PFSK-1 (cell line): ENCODE results near the gene PRPSAP2.

Source experiments
- POLR2AphosphoS5 ChIP-seq: IDR thresholded peaks from 2 replicates; pipeline ENCODE4 v1.6.1; 2012; ENCODE audit warnings: low read depth, mild to moderate bottlenecking, control low read depth, low read length, moderate library complexity
- SIN3A ChIP-seq: IDR thresholded peaks from 2 replicates; pipeline ENCODE4 v1.6.1; 2012; ENCODE audit warnings: mild to moderate bottlenecking, low read length, moderate library complexity, borderline replicate concordance; ENCODE audit not compliant: insufficient read depth
- TAF1 ChIP-seq: IDR thresholded peaks from 2 replicates; pipeline ENCODE4 v1.6.1; 2012; ENCODE audit warnings: low read length, control low read depth, borderline replicate concordance; ENCODE audit not compliant: insufficient read depth
- TF ChIP-seq, protein P1 (sequence below), 2 experiments: IDR thresholded peaks; 2 replicates each; pipeline versions ENCODE4 v1.6.1 to v1.8.0; 2011 to 2012; ENCODE audit warnings: low read depth in 2 of 2, low read length in 2 of 2, control low read depth in 1 of 2, inconsistent platforms in 1 of 2, mild to moderate bottlenecking in 1 of 2, moderate library complexity in 1 of 2; ENCODE audit not compliant: insufficient read depth in 1 of 2

DNA sequence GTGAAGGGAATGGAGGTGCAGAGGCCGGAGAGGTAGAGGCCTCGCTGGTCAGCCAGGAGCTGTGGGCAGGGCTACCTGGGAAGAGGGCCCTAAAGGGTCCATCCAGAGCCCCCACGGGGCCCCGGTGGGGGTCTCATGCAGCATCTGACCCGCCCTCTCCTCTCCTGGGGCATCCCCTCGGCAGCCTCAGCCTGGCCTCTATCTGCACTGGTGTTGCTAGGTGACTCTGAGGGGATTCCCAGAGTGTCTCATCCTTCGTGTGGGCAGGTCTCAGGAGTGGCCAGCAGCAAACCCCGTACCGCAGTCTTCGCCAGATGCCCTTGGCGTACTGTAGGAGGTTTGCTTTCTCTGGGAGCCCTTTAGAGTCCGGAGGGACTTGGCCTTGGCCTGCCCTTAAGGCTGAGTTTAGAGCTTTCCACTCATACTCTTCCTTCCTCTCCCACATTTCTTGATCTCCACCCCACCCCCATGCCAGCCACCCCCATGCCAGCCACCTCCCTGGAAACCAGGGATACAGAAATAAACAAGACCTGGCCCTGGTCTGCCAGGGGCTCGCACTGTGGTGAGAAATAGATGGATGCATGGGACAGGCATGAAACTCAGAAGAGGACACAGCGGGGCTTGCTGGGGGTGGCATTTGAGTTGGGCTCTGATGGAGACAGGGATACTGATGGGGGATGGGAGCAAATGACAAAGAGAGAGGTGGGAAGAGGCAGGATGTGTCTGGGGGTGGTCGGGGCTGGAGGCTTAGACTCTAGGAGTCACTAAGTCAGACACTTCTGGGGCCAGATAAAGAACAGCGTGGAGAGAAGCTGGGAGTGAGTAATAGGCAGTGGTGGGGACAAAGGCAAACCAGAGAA, 103.9 kb downstream of the PRPSAP2 start:
- TF ChIP-seq POLR2AphosphoS5 (no peak), SIN3A (no peak), TAF1 (no peak)
- TF ChIP-seq, protein P1, sequence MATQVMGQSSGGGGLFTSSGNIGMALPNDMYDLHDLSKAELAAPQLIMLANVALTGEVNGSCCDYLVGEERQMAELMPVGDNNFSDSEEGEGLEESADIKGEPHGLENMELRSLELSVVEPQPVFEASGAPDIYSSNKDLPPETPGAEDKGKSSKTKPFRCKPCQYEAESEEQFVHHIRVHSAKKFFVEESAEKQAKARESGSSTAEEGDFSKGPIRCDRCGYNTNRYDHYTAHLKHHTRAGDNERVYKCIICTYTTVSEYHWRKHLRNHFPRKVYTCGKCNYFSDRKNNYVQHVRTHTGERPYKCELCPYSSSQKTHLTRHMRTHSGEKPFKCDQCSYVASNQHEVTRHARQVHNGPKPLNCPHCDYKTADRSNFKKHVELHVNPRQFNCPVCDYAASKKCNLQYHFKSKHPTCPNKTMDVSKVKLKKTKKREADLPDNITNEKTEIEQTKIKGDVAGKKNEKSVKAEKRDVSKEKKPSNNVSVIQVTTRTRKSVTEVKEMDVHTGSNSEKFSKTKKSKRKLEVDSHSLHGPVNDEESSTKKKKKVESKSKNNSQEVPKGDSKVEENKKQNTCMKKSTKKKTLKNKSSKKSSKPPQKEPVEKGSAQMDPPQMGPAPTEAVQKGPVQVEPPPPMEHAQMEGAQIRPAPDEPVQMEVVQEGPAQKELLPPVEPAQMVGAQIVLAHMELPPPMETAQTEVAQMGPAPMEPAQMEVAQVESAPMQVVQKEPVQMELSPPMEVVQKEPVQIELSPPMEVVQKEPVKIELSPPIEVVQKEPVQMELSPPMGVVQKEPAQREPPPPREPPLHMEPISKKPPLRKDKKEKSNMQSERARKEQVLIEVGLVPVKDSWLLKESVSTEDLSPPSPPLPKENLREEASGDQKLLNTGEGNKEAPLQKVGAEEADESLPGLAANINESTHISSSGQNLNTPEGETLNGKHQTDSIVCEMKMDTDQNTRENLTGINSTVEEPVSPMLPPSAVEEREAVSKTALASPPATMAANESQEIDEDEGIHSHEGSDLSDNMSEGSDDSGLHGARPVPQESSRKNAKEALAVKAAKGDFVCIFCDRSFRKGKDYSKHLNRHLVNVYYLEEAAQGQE (IDR thresholded peaks at IDR 0.05; ENCODE audit: insufficient read depth in 1 of 2, low read depth in 2 of 2, low read length in 2 of 2), result no peak
